GM19351 (cell line): ENCODE data around the gene SLCO2A1.
"Not testable (repeated sequence)": the region's sequence is repeated elsewhere in the genome, so short reads cannot be mapped to it uniquely, and the experiment has no call there.

Source experiments
- ATAC-seq: cut with Tn5 transposase; IDR thresholded peaks from one replicate; pipeline ENCODE4 v1.9.1; 2021; ENCODE audit warnings: mild to moderate bottlenecking, moderate library complexity; ENCODE audit not compliant: unreplicated experiment

SLCO2A1 gene

DNA sequence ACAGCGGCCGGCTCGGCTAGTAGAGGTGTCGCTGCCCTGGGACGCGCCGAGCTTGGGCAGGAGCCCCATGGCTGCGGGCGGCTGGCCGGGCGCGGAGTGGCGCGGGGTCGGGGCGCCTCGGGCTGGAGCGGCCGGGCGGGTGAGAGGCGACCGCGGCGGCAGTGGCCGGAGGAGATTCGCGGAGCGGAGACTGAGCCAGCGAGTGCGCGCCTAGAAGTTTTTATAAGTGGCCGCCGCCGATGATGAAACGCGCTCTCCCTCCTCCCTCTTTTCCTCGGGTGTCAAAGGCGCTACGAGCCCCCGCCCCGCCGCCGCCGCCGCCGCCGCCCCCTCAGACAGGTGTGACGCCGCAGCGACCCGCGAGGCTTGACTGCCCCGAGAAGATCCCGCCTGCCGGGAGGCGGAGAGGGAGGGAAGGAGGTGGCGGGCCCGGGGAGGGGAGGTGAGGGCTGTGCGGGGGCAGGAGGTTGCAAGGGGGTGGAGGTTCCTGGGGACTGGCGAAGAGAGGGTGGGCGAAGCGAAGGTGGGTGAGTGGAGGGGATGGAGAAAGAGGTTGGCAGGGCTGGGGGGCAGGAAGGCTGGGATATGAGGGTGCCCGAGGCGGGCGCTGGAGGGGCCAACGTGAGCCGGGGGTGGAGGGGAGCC is at the start of gene SLCO2A1:
Gene SLCO2A1, minus strand, starts transcription at position 192 of the 645 bp plus-strand sequence. Its CDS starts 123 bp downstream, at position 69.
- no peak for ATAC-seq

DNA sequence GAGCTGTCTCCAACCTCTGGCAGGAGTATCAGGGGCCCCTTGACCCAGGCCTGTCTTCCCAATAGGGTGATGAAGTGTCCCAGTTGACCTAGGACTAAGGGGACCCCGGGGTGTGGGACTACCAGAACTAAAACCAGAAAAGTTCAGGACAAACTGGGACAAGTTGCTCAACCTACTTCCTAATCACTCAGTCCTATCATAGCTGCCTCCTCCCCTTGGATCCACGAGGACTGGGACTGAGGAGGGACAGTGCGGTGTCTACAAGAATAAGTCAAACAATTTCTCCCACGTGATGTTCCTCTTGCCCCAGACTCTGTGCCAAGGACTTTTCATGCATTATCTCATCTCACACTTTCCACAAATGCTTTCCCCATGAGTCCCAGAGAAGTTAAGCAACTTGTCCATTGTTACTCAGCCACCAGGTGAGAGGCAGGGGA is 49.4 kb upstream of the SLCO2A1 start:
- ATAC-seq, result no peak

DNA sequence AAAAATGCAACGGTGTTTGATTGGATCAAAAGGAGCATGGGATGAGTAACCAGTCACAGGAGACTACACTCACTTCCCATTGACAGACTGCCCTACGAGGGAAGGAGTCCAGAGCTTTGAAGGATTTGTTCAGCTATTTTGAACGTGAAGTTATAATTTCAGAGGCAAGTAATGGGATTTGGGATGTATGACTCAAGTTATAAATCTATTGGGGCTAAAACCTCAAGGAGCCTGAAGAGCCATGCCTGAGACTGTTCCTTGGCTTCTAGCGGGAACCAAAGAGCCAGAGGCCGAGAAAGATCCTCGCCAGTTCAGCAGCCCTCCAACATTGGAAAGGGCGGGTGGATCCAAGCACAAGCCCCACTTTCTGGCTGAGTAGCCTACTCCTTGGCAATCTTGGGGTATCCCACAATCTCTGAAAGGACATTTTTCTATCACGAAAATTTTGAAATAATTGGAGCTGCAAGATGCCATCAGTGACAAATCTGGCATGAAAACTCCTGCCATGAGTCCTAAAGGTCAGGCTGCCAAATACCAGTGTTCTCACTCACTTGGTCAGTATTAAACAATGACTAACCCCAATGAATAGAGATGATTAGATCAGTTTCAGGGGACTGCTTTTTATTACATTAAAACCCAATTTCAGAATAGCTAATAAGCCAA is 48.6 kb upstream of the SLCO2A1 start:
- no peak for ATAC-seq

DNA sequence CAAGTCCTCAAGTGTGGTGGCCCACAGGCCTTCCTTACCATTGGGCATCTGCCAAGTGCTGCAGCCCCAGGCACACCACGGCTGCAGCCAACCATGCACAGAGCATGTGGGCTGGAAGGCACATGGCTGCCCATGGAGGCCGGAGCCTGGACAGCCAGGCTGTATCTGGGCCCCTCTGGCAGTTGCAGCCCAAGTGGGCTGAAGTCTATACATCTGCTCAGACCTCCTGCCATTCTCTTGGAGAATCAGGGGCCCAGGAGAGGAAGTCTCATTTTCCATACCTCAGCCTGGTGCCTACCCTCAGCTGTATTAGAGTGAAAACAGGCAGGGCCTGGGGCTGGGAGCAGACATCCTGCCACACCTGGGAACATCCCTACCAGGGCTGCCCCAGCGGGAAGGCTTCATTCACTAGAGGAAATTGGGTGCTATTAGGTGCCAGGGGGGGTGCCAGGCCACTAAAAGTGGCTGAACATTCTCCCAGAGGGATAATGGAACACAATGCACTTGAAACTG is 48.0 kb upstream of the SLCO2A1 start:
- no peak for ATAC-seq

DNA sequence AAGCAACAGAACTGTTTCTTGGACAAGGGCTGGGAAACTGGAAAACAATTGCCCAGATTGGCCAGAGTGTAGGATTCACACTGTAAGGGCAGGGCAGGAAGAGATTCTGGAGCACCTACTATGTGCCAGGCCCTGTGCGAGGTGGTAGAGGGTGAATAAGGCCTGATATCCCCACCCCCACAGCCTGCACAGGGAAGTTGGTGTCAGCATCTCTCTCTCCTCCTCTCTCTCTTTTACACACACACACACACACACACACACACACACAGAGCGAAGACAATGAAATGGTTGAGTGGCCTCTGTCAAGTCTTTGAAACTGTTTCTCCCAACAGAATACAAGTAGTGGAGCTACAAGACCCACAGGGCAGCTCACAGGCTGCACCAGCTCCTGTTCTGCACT is 47.1 kb upstream of the SLCO2A1 start:
- no peak for ATAC-seq

DNA sequence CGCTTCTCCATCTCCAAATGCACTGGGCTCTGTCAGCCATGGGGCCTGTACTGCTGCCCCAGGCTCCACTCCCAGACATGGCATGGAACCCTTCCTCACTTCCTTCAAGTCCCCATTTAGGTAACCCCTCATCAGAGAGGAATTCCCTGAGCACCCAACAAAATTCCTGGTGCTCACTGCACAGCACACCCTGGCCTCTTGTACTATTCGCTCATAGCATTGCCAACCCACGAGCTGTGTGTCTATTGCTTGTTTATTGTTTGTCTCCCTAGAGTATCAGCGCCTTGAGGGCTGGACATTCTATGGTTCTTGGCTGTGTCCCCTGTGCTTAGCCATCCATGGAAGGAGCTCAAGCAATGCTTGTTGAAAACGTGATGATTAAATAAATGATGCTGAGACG is 46.1 kb upstream of the SLCO2A1 start:
- no peak for ATAC-seq

DNA sequence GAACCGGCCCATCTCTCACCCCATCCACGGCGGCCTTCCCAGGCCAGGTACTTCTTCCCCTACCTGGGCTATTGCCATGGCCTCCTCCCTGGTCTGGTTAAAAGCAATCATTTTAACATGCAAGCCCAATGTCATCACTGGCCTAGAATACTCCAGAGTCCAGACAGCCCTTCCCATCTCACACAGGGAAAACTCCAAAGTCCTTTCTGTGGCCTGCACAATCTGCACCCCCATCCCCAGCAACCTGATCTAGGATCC is 45.8 kb upstream of the SLCO2A1 start:
- ATAC-seq, result no peak

DNA sequence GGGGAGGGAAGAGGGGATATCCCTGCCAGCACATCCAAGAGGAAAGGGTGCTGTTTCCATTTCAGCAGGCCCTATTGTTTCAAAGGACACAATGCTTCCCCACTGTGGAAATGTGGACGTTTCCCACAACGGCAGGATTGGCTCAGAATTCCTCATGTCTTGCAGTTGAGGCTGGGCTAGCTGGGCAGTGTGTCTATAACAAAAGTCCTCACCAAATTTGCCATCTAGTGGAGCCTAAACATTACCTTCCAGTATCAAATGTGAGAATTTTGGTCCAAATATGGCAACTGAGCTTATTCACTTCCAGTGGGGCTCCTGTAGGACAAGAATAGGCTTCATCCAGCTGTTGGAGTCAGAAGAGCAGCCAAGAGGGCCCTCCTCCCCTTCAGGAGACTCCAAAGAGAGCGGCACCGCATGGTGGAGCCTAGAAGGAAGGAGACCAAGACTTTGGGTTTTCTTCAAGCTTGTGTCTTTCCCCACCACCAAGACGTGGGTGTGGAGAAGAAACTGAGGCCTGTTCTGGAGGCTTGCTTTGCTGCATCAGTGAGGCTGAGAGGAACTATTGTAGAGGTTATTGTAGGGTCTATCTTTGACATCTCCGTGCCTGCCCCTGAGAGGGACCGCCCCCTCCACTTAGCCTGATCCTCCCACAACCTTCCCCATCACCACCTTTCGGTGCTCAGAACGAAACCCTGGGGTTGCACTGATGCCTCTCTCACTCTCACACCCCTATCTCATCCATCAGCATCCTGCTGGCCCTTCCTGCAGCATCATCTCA is 45.3 kb upstream of the SLCO2A1 start:
- no peak for ATAC-seq

DNA sequence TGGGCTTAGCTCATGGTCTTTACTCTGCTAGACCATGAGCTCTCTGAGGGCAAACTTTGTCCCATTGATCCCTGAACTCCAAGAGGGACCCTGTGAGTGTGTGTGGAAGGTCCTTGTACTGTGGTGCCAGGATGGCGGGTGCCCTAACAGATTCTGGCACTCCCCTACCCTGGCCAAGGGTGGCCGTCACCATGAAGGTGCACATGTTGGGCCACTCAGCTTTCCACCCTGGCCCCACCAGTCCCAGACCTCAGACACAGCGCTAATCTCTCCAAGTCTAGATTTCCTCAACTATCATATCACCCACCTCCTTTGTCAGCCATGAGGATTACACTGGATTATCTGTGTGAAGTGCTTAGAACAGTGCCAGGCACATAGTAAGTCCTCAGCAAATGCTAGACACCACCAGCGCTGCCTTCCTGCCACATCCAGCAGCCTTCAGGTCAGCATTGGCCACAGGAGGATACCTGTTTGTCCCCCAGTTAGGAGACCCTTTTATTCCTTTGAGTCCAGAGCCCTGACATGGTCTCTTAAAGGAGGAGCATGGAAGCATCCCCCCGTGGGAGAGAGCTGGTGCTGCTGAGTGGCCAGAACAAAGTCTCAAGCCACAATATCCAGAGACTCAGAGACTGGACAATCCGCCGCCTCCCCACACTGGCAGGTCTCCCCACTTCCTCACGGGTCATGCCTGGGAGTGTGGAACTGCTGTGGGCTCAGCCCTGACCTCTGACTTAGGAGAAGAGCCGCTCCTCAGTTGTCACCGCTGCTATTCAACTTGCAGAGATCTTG is 44.5 kb upstream of the SLCO2A1 start:
- no peak for ATAC-seq

DNA sequence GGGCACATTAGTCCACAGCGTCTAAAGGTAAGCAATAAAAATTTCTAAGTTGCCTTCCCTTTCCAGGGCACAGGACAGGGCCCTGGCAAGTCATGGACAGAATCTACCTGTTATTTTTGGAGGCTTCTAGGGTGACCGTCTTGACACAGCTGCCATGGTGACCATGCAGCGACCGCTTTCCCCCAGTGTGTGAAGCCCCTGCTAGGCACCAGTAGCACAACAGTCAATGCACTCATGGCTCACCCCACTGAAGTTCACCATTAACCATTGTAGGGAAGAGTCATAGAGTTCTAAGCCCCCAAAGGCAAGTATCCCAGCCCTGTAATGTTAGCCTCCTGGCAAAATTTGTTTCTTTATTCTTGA is 43.8 kb upstream of the SLCO2A1 start:
- ATAC-seq, result no peak

DNA sequence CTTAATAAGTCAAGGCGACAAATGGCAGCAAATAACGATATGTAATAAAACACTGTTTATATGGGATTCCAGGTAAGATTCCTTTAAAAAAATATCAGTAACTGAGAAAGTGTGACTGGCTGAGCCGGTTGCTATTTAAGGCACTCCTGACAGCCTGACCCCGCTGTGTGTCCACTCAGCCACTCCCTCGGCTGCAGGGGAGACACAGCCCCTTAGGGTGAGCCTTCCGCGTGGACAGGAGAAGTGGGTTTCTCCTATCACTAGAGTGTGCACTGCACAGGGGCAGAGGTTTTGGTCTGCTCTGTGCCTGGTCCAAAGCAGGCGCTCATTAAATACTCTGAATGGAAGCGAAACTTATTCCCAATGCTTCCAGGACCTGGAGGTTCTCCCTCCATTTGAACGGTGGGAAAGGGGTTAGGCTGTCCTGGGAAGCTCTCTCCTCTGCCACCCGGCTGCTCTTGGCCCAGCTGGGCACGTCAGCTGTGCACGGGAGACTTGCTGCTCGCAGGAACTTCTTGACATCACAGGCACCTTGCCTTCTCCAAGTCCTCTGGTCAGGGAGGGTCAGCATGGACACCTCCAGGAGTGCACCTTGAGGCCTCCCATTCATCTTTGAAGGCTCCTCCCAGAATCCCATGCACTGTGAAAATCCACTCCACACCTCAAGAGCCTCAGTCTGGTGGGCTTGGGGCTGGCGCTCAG is 43.3 kb upstream of the SLCO2A1 start:
- ATAC-seq, result no peak

DNA sequence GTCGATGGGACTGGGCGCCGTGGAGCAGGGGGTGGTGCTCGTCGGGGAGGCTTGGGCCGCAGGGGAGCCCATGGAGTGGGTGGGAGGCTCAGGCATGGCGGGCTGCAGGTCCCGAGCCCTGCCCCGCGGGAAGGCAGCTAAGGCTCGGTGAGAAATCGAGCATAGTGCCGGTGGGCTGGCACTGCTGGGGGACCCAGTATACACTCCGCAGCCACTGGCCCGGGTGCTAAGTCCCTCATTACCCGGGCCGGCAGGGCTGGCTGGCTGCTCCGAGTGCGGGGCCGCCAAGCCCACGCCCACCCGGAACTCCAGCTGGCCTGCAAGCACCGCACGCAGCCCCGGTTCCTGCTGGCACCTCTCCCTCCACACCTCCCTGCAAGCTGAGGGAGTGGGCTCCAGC is 40.6 kb upstream of the SLCO2A1 start:
- ATAC-seq, result not testable (repeated sequence)

DNA sequence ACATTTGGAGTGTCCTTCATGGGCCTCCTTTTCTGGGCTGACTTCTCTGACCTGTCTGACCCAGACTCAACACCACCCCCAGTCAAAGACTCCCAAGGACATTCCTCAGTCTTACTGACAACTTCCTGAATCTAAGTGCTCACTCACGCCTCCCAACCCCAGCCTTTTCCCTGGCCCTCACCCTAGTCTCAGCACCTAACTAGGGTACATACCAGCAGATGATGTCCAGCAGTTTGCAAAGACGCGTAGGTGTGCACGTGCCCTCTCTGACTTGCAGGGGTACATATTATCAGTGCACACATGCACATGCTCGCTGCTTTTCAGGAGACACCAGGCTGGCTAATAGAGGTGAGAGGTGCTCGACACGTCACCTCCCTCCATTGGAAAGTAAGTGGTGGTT is 38.7 kb upstream of the SLCO2A1 start:
- ATAC-seq, result no peak

DNA sequence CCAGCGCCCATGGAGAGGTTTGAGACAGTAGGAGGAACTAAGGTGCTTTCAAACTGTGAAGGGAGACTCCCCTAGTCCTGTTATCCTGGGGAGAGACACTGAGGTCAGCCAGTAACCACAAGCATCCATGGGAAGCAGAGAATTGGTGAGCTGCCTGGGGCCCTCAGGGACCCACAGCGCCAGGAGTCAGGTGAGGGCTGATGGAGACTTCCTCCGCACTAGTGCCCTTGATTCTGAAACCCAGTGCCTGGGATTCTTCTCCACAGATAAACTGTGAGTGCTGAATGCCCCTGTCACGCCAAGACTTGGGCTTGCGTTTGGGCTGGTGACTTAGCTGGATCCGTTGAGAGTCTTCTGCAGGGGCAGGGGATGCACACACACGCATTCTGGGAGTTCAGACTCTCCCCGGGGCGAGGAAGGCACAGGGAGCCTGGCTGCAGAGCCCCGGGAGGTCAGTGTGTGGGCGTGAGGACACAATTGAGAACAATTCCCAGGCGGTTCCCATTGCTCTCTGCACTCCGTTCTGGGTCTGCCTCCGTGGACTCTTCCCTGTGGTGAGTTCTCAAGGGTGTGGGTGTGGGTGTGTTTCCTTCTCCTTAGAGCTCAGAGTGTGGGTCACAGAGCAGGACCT is 37.9 kb upstream of the SLCO2A1 start:
- ATAC-seq, result no peak

DNA sequence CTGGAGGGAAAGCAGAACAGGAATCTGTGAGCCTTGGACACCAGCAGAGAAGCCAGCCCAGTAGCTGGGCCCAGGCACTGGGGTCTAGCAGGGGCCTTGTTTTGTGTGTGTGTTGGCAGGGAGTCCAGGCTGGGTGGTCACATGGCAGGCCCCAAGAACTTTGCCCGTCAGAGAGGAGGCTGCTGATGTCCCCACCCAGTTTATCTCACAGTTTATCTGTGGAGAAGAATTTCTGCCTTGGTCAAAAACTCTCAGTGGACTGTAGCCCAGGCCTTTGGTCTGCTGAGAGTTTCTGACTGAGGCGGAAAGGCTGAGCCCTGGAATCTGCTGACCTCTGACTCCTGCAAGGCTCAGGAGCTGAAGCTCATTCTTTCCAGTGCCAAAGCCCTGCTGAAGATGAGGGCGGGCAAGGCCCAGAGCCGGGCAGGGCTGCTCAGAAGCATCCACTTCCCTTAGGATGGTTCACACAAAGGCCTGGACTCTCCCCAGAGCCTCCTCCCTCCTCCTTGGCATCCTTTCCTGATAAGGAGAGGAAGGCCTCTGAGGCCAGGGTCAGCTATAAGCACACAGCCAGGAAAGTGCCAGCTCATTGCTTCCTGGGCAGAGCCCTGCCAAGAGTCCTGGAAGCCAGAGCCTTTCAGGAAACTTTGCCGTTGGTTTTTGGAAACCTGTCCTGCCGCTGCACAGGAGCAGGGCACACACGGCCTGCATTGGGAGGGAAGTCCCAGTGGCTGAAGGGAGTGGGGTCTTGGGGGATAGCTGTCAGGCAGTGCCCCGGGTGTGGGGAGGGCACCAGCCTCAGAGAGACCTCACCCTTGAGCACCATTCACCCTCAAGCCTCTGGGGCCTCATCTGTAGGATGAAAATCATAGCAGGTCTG is 37.2 kb upstream of the SLCO2A1 start:
- ATAC-seq, result no peak

DNA sequence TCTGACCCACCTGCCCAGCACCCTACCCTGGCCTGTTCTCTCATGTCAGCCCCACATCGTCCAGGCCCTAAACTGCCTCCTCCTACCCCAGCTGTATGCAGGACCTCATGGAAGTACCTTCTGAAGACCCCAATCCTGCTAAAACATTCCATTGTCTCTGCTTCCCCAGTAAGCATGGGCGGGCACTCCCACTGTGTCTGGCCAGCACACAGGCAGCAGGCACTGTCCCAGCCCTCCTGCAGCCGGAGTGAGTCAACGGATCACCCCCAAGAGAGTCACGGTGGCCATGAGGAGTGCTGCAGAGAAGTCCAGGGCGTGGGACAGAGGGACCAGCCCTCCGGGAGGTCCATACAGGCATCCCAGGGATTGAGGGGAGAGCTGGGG is 36.4 kb upstream of the SLCO2A1 start:
- ATAC-seq, result no peak

DNA sequence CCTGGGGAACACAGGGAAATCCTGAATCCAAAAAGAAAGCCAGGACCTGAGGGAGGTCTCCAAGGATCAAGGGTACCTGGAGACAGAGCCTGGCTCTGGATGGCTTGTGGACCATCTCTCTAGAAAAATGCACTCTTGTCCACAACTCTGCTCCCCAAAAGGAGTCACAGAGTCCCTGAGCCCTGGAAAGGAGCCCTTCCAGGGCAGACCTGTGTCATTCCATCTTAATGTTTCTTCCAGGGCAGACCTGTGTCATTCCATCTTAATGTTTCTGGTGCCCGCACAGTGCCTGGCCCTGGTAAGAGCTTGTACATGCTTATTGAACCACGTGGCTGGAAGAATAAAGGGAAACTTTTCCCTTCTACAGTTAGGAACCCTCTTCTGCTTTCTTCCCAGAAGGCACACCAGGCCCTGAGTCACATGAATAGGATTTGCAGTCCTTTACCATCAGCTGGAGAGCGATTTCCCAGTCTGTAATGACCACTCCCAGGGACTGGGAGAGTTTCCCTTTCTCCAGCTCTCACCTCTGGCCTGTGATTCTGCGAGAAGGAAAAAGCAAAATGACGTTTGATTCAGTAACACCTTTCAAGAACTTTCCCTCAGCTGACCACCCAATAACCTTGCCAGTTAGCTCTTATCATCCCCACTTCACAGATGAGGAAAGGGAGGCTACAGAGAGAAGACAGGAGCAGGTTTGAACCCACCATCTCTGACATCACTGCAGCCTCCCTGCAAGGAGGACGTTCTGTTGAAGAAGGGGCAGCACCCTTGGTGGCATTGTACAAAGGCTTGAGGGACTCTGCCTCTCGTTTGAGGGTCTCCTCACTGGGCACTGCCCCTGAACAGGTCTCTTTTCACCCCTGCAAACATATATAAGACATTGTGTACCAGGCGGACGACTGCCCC is 35.8 kb upstream of the SLCO2A1 start:
- ATAC-seq, result no peak

DNA sequence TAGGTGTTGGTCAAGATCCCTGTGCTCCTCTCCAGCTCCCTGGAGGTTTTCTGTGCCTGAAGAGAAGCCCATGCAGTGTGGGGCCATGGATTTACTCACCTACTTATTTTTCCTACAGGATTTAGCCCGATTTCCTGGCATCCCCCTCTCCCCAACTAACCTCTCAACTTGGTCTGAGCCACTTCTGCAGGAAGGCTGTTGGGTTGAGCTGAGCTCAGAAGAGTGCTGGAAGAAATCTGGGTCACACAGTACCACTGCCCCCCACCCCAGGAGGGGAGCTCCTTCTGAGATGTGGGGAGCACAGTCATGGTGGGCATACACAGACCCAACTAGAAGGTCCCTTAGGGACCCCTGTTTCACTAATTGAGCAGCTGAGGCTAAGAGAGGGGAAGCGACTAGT is 34.4 kb upstream of the SLCO2A1 start:
- ATAC-seq, result no peak
